ENCODE measurements around the gene EFNA5.

The EFNA5 gene

DNA sequence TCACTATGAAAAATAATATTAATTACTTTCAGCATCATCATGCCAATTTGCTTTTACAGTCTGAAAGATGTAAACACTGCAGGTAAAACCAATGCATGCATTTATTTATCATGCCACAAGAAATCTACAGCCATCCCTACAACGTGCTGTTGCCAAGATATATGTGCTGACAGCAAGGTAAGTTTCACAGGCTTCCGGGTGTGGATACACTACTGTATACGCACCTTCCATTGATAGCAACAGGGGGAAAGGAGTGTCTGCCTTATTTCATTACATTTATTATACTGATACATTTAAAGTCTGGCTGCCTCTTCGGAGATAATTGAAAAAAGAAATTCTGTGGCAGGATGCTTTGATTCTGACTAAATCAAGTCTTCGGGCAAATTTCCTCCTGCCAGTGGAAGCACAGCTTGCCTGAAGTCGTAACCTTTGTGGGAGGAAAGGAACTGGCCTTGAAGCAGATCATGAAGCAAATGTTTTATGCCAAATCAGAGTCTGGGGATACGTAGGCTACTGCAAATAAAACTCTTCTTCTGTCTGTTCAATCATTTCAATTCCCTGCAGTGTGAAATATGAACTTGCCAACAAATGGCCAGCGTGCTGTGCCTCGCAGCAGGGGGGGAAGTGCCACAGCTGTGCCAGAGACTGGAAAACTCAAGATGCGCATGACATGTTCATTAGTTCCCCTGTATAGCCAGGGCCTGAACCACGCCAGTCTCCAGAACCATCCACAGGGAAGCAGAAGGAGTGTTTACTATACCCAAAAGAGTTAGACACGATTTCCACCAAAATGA, 268.1 kb downstream of the EFNA5 start:
- peaks cover 27% of the 10 kb centered on the region for H3K4me1 ChIP-seq (ENCODE audit: control insufficient read depth, insufficient read depth, low read length)
- H3K36me3 ChIP-seq (ENCODE audit: control insufficient read depth in 2 of 2, insufficient read depth in 1 of 2, low read length in 2 of 2), result no peaks in the 10 kb centered on the region
- H3K9me3 ChIP-seq (ENCODE audit: control insufficient read depth, insufficient read depth, low read depth, low read length), result no peaks in the 10 kb centered on the region
- no peak overlapping the region for H3K4me3 ChIP-seq (ENCODE audit: low read depth, low read length)
- POLR2A ChIA-PET, result no interaction called here
- no peak overlapping the region for H3K27ac ChIP-seq (ENCODE audit: extremely low read depth, low read depth, low read length)
- CTCF ChIA-PET, result no interaction called here
- TF ChIP-seq ZNF302 (tag by site-specific recombination; IDR thresholded peaks at IDR 0.05; ENCODE audit: low read depth), result no peak
- peak; percentile 84 for TF ChIP-seq ZNF423 (tag by site-specific recombination; IDR thresholded peaks at IDR 0.05)
- no peak for TF ChIP-seq ZNF549 (tag by site-specific recombination; IDR thresholded peaks at IDR 0.05)
- peak; percentile 88 for TF ChIP-seq GFI1B (tag by site-specific recombination; IDR thresholded peaks at IDR 0.05)
- TF ChIP-seq ZBTB20 (tag by site-specific recombination; IDR thresholded peaks at IDR 0.05), result peak; percentile 14; the same call in 1 of the 2 replicates
- TF ChIP-seq, protein P1, sequence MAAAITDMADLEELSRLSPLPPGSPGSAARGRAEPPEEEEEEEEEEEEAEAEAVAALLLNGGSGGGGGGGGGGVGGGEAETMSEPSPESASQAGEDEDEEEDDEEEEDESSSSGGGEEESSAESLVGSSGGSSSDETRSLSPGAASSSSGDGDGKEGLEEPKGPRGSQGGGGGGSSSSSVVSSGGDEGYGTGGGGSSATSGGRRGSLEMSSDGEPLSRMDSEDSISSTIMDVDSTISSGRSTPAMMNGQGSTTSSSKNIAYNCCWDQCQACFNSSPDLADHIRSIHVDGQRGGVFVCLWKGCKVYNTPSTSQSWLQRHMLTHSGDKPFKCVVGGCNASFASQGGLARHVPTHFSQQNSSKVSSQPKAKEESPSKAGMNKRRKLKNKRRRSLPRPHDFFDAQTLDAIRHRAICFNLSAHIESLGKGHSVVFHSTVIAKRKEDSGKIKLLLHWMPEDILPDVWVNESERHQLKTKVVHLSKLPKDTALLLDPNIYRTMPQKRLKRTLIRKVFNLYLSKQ (tag by site-specific recombination; IDR thresholded peaks at IDR 0.05; ENCODE audit: borderline replicate concordance), result no peak
- TF ChIP-seq ZBTB17 (tag by site-specific recombination; IDR thresholded peaks at IDR 0.05), result peak; percentile 63; the same call in 1 of the 2 replicates
- no peak for TF ChIP-seq ZNF121 (tag by site-specific recombination; IDR thresholded peaks at IDR 0.05)
- peak; percentile 72 for TF ChIP-seq GLIS1 (tag by site-specific recombination; IDR thresholded peaks at IDR 0.05)
- TF ChIP-seq, protein P2, sequence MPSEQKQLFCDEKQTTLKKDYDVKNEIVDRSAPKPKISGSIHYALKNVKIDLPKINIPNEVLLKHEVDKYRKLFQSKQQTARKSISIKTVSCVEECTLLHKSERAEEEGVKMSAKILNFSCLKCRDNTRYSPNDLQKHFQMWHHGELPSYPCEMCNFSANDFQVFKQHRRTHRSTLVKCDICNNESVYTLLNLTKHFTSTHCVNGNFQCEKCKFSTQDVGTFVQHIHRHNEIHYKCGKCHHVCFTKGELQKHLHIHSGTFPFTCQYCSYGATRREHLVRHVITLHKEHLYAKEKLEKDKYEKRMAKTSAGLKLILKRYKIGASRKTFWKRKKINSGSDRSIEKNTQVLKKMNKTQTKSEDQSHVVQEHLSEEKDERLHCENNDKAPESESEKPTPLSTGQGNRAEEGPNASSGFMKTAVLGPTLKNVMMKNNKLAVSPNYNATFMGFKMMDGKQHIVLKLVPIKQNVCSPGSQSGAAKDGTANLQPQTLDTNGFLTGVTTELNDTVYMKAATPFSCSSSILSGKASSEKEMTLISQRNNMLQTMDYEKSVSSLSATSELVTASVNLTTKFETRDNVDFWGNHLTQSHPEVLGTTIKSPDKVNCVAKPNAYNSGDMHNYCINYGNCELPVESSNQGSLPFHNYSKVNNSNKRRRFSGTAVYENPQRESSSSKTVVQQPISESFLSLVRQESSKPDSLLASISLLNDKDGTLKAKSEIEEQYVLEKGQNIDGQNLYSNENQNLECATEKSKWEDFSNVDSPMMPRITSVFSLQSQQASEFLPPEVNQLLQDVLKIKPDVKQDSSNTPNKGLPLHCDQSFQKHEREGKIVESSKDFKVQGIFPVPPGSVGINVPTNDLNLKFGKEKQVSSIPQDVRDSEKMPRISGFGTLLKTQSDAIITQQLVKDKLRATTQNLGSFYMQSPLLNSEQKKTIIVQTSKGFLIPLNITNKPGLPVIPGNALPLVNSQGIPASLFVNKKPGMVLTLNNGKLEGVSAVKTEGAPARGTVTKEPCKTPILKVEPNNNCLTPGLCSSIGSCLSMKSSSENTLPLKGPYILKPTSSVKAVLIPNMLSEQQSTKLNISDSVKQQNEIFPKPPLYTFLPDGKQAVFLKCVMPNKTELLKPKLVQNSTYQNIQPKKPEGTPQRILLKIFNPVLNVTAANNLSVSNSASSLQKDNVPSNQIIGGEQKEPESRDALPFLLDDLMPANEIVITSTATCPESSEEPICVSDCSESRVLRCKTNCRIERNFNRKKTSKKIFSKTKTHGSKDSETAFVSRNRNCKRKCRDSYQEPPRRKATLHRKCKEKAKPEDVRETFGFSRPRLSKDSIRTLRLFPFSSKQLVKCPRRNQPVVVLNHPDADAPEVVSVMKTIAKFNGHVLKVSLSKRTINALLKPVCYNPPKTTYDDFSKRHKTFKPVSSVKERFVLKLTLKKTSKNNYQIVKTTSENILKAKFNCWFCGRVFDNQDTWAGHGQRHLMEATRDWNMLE (tag by site-specific recombination; conservative IDR thresholded peaks at IDR 0.05; ENCODE audit: low read depth), result 0 out of 2 replicates have a peak, but pooled peaks have one; percentile 10
- peak; percentile 96 for TF ChIP-seq FEZF1 (tag by site-specific recombination; IDR thresholded peaks at IDR 0.05)
- TF ChIP-seq, protein P3, sequence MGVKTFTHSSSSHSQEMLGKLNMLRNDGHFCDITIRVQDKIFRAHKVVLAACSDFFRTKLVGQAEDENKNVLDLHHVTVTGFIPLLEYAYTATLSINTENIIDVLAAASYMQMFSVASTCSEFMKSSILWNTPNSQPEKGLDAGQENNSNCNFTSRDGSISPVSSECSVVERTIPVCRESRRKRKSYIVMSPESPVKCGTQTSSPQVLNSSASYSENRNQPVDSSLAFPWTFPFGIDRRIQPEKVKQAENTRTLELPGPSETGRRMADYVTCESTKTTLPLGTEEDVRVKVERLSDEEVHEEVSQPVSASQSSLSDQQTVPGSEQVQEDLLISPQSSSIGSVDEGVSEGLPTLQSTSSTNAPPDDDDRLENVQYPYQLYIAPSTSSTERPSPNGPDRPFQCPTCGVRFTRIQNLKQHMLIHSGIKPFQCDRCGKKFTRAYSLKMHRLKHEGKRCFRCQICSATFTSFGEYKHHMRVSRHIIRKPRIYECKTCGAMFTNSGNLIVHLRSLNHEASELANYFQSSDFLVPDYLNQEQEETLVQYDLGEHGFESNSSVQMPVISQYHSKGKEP (tag by site-specific recombination; IDR thresholded peaks at IDR 0.05), result peak; percentile 41; the same call in 1 of the 2 replicates
- 0 out of 2 replicates have a peak, but pooled peaks have one; percentile 18 for TF ChIP-seq ZNF660 (tag by site-specific recombination; IDR thresholded peaks at IDR 0.05)
- no peak for TF ChIP-seq ZFP37 (tag by site-specific recombination; IDR thresholded peaks at IDR 0.05)
- no peak for TF ChIP-seq ZNF514 (tag by site-specific recombination; IDR thresholded peaks at IDR 0.05)
- TF ChIP-seq, protein P4, sequence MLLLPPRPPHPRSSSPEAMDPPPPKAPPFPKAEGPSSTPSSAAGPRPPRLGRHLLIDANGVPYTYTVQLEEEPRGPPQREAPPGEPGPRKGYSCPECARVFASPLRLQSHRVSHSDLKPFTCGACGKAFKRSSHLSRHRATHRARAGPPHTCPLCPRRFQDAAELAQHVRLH (tag by site-specific recombination; IDR thresholded peaks at IDR 0.05), result no peak
- peak; percentile 86 for TF ChIP-seq ZNF341 (tag by site-specific recombination; IDR thresholded peaks at IDR 0.05; ENCODE audit: low read depth)
- peak; percentile 87 for TF ChIP-seq OSR2 (tag by site-specific recombination; IDR thresholded peaks at IDR 0.05)
- TF ChIP-seq ZNF548 (tag by site-specific recombination; IDR thresholded peaks at IDR 0.05), result no peak
- 0 out of 2 replicates have a peak, but pooled peaks have one; percentile 39 for TF ChIP-seq ZNF561 (tag by site-specific recombination; IDR thresholded peaks at IDR 0.05; ENCODE audit: borderline replicate concordance)
- peak; percentile 49; the same call in 1 of the 2 replicates for TF ChIP-seq ZNF596 (tag by site-specific recombination; IDR thresholded peaks at IDR 0.05)
- peak; percentile 80 for TF ChIP-seq ZNF843 (tag by site-specific recombination; IDR thresholded peaks at IDR 0.05)
- peak; percentile 56; the same call in 1 of the 2 replicates for TF ChIP-seq SCRT1 (tag by site-specific recombination; IDR thresholded peaks at IDR 0.05; ENCODE audit: borderline replicate concordance)
- TF ChIP-seq IKZF3 (tag by site-specific recombination; IDR thresholded peaks at IDR 0.05), result peak; percentile 95
- peak; percentile 80 for TF ChIP-seq ZNF24 (tag by site-specific recombination; IDR thresholded peaks at IDR 0.05)
- TF ChIP-seq ZIC2 (tag by site-specific recombination; IDR thresholded peaks at IDR 0.05), result peak; percentile 97
- TF ChIP-seq ZSCAN30 (tag by site-specific recombination; IDR thresholded peaks at IDR 0.05), result peak; percentile 85
- TF ChIP-seq ZNF16 (tag by site-specific recombination; IDR thresholded peaks at IDR 0.05; ENCODE audit: low read depth), result no peak
- TF ChIP-seq ZNF555 (tag by site-specific recombination; conservative IDR thresholded peaks at IDR 0.05), result no peak
- no peak for TF ChIP-seq ZBTB21 (tag by site-specific recombination; IDR thresholded peaks at IDR 0.05)
- TF ChIP-seq ZNF830 (tag by site-specific recombination; IDR thresholded peaks at IDR 0.05; ENCODE audit: low read depth), result no peak

All from HEK293 (cell line).